Measurements from ENCODE around the gene ARHGEF28. TPM values are rescaled to one million over a fixed set of nuclear protein-coding genes. Genes with fewer than 3 reads are reported as not detected.
A peak's percentile ranks its signal among the peaks of the same experiment; 100 is the strongest.

The ARHGEF28 gene
- polyA plus RNA-seq, 3 donors: not detected

- Mint-ChIP-seq H3K36me3 (no peaks in the 10 kb centered on the region), H3K27ac (no peak overlapping the region), H3K27me3 (ENCODE audit: low read depth in 3 of 3) (peaks cover 0 to 4% (median 3%) of the 10 kb centered on the region in 3 donors), H3K9me3 (peaks cover 0 to 2% (median 0%) of the 10 kb centered on the region in 7 donors), H3K4me1 (peaks cover 40% of the 10 kb centered on the region), H3K4me3 (no peak overlapping the region)
- no peaks in the 10 kb centered on the region for H4K20me1 ChIP-seq (ENCODE audit: insufficient read depth, low read length)
- H3K36me3 ChIP-seq (replicated peaks in 1 of 2; ENCODE audit: control insufficient read depth in 1 of 2, insufficient read depth in 2 of 2, low read length in 2 of 2): no peaks in the 10 kb centered on the region
- no CpG with 5 or more reads among the region's 3 CpGs for WGBS (ENCODE audit: insufficient coverage)
- no peak overlapping the region for H3K9ac ChIP-seq (ENCODE audit: insufficient read depth, low read length, poor library complexity, severe bottlenecking)
- H3K79me2 ChIP-seq (ENCODE audit: insufficient read depth, low read length): no peaks in the 10 kb centered on the region
- no peak overlapping the region for H2AFZ ChIP-seq (ENCODE audit: insufficient read depth, low read depth, low read length, poor library complexity, severe bottlenecking)
- peaks cover 17 to 35% of the 10 kb centered on the region in 2 donors for H3K4me1 ChIP-seq (ENCODE audit: control insufficient read depth in 1 of 2, insufficient read depth in 2 of 2, low read length in 2 of 2)
- no peak for TF ChIP-seq CTCF (IDR thresholded peaks at IDR 0.05)
- intact Hi-C loops (cut with micrococcal nuclease): loop anchor here in 1 of 2 donors (10.0 kb wide), 1 partner anchor 1015 kb away; no protein-coding TSS in a partner anchor
- DNase-seq: no peak
- H3K27ac ChIP-seq (ENCODE audit: low read depth in 1 of 2, low read length in 2 of 2): no peak overlapping the region
- no peak overlapping the region for H3K4me3 ChIP-seq (replicated peaks in 1 of 3; ENCODE audit: low read depth in 2 of 3, low read length in 3 of 3)
- H3K27me3 ChIP-seq (ENCODE audit: control insufficient read depth in 2 of 2, insufficient read depth in 2 of 2, low read length in 2 of 2): no peaks in the 10 kb centered on the region
- no peak overlapping the region for H3K4me2 ChIP-seq (replicated peaks; ENCODE audit: extremely low read depth, low read length, poor library complexity, severe bottlenecking)
- H3K9me3 ChIP-seq (replicated peaks in 1 of 2; ENCODE audit: control insufficient read depth in 1 of 2, insufficient read depth in 1 of 2, low read length in 2 of 2): no peaks in the 10 kb centered on the region
Observed at GRCh38 chr5:73899916-73900315, 273.9 kb downstream of the ARHGEF28 start.

- Mint-ChIP-seq H3K27ac (no peak overlapping the region), H3K27me3 (ENCODE audit: low read depth in 3 of 3) (peaks cover 0 to 4% (median 0%) of the 10 kb centered on the region in 3 donors), H3K9me3 (no peaks in the 10 kb centered on the region), H3K4me3 (no peak overlapping the region), H3K36me3 (no peaks in the 10 kb centered on the region), H3K4me1 (peaks cover 34% of the 10 kb centered on the region)
- Histone ChIP-seq H3K9ac (ENCODE audit: insufficient read depth, low read length, poor library complexity, severe bottlenecking) (no peak overlapping the region), H3K4me2 (replicated peaks; ENCODE audit: extremely low read depth, low read length, poor library complexity, severe bottlenecking) (no peak overlapping the region), H3K4me3 (replicated peaks in 1 of 3; ENCODE audit: low read depth in 2 of 3, low read length in 3 of 3) (no peak overlapping the region), H3K36me3 (replicated peaks in 1 of 2; ENCODE audit: control insufficient read depth in 1 of 2, insufficient read depth in 2 of 2, low read length in 2 of 2) (no peaks in the 10 kb centered on the region), H3K27me3 (ENCODE audit: control insufficient read depth in 2 of 2, insufficient read depth in 2 of 2, low read length in 2 of 2) (no peaks in the 10 kb centered on the region), H3K79me2 (ENCODE audit: insufficient read depth, low read length) (no peaks in the 10 kb centered on the region), H3K27ac (ENCODE audit: low read depth in 1 of 2, low read length in 2 of 2) (no peak overlapping the region), H2AFZ (ENCODE audit: insufficient read depth, low read depth, low read length, poor library complexity, severe bottlenecking) (peak overlapping the region; percentile 19), H4K20me1 (ENCODE audit: insufficient read depth, low read length) (no peaks in the 10 kb centered on the region), H3K9me3 (replicated peaks in 1 of 2; ENCODE audit: control insufficient read depth in 1 of 2, insufficient read depth in 1 of 2, low read length in 2 of 2) (no peaks in the 10 kb centered on the region), H3K4me1 (ENCODE audit: control insufficient read depth in 1 of 2, insufficient read depth in 2 of 2, low read length in 2 of 2) (peaks cover 15 to 30% of the 10 kb centered on the region in 2 donors)
- no CpG with 5 or more reads among the region's 7 CpGs for WGBS (ENCODE audit: insufficient coverage)
- no peak for DNase-seq
- intact Hi-C loops (cut with micrococcal nuclease): loop anchor here in 1 of 2 donors (10.0 kb wide), 1 partner anchor 1014 kb away; no protein-coding TSS in a partner anchor
- TF ChIP-seq CTCF (IDR thresholded peaks at IDR 0.05): no peak
Observed at GRCh38 chr5:73900566-73900965, 274.6 kb downstream of the ARHGEF28 start.

All from CD14-positive monocyte (primary cell).